ENCODE measurements around the gene ABCD3.
"Not testable (repeated sequence)": the region's sequence is repeated elsewhere in the genome, so short reads cannot be mapped to it uniquely, and the experiment has no call there.

Gene ABCD3

GRCh38 chr1:94426485-94426870 is 8.3 kb downstream of the ABCD3 start:
- no CpG with 5 or more reads among the region's 9 CpGs for WGBS, 2 donors (ENCODE audit: extremely low coverage in 2 of 2, insufficient read length in 2 of 2, insufficient replicate concordance in 1 of 2)
- not testable (repeated sequence) for H3K23ac ChIP-seq (ENCODE audit: low read depth, low read length, poor library complexity); H3K9ac ChIP-seq (ENCODE audit: low read depth, low read length, poor library complexity); H3K27ac ChIP-seq (replicated peaks; ENCODE audit: low read length); H3K4ac ChIP-seq (ENCODE audit: low read length); H2BK120ac ChIP-seq (ENCODE audit: low read depth, low read length); H3K36me3 ChIP-seq (replicated peaks in 1 of 2; ENCODE audit: control insufficient read depth in 2 of 2, insufficient read depth in 2 of 2, low read length in 2 of 2); H3K4me3 ChIP-seq (ENCODE audit: low read length in 2 of 2); H3K27me3 ChIP-seq (ENCODE audit: control insufficient read depth in 3 of 3, insufficient read depth in 3 of 3, low read depth in 1 of 3, low read length in 3 of 3); H2BK15ac ChIP-seq (ENCODE audit: low read length); H3K4me2 ChIP-seq (ENCODE audit: insufficient read depth, low read length, poor library complexity, severe bottlenecking); H4K91ac ChIP-seq (ENCODE audit: low read depth, low read length, poor library complexity); H2BK5ac ChIP-seq (ENCODE audit: low read length); DNase-seq (ENCODE audit: low spot score); H2AFZ ChIP-seq (ENCODE audit: low read length); H3K4me1 ChIP-seq (ENCODE audit: control insufficient read depth in 2 of 2, insufficient read depth in 1 of 2, low read depth in 1 of 2, low read length in 2 of 2); H3K14ac ChIP-seq (ENCODE audit: low read length); H3K18ac ChIP-seq (ENCODE audit: low read length); H4K8ac ChIP-seq (ENCODE audit: low read depth, low read length); H3K79me1 ChIP-seq (ENCODE audit: low read depth, low read length); H2AK5ac ChIP-seq (ENCODE audit: low read depth, low read length); H2BK12ac ChIP-seq (ENCODE audit: low read length)
- H3K9me3 ChIP-seq (replicated peaks in 1 of 2; ENCODE audit: control insufficient read depth in 2 of 2, insufficient read depth in 1 of 2, low read depth in 1 of 2, low read length in 2 of 2): peaks cover 0 to 12% of the 10 kb centered on the region in 2 donors

- Histone ChIP-seq H4K8ac (ENCODE audit: low read depth, low read length) (no peak overlapping the region), H3K4me2 (ENCODE audit: insufficient read depth, low read length, poor library complexity, severe bottlenecking) (no peak overlapping the region), H2BK120ac (ENCODE audit: low read depth, low read length) (no peak overlapping the region), H3K14ac (ENCODE audit: low read length) (no peak overlapping the region), H2BK15ac (ENCODE audit: low read length) (no peak overlapping the region), H4K91ac (ENCODE audit: low read depth, low read length, poor library complexity) (no peak overlapping the region), H3K27ac (replicated peaks; ENCODE audit: low read length) (no peak overlapping the region), H2BK12ac (ENCODE audit: low read length) (no peak overlapping the region), H3K23ac (ENCODE audit: low read depth, low read length, poor library complexity) (no peak overlapping the region), H3K36me3 (replicated peaks in 1 of 2; ENCODE audit: control insufficient read depth in 2 of 2, insufficient read depth in 2 of 2, low read length in 2 of 2) (no peaks in the 10 kb centered on the region), H2BK5ac (ENCODE audit: low read length) (no peak overlapping the region), H3K79me1 (ENCODE audit: low read depth, low read length) (peaks cover 5% of the 10 kb centered on the region), H3K9me3 (replicated peaks in 1 of 2; ENCODE audit: control insufficient read depth in 2 of 2, insufficient read depth in 1 of 2, low read depth in 1 of 2, low read length in 2 of 2) (peaks cover 0 to 12% of the 10 kb centered on the region in 2 donors), H3K9ac (ENCODE audit: low read depth, low read length, poor library complexity) (no peak overlapping the region), H3K18ac (ENCODE audit: low read length) (no peak overlapping the region), H2AK5ac (ENCODE audit: low read depth, low read length) (no peak overlapping the region), H3K4me3 (ENCODE audit: low read length in 2 of 2) (no peak overlapping the region), H3K27me3 (ENCODE audit: control insufficient read depth in 3 of 3, insufficient read depth in 3 of 3, low read depth in 1 of 3, low read length in 3 of 3) (no peaks in the 10 kb centered on the region), H3K4ac (ENCODE audit: low read length) (no peak overlapping the region), H3K4me1 (ENCODE audit: control insufficient read depth in 2 of 2, insufficient read depth in 1 of 2, low read depth in 1 of 2, low read length in 2 of 2) (no peaks in the 10 kb centered on the region), H2AFZ (ENCODE audit: low read length) (no peak overlapping the region)
- WGBS, 2 donors (ENCODE audit: extremely low coverage in 2 of 2, insufficient read length in 2 of 2, insufficient replicate concordance in 1 of 2): no CpG with 5 or more reads among the region's 5 CpGs
- no peak for DNase-seq (ENCODE audit: low spot score)
Observed at GRCh38 chr1:94428441-94428840, 10.3 kb downstream of the ABCD3 start.

- H3K23ac ChIP-seq (ENCODE audit: low read depth, low read length, poor library complexity); H3K27me3 ChIP-seq (ENCODE audit: control insufficient read depth in 3 of 3, insufficient read depth in 3 of 3, low read depth in 1 of 3, low read length in 3 of 3); H2BK120ac ChIP-seq (ENCODE audit: low read depth, low read length); H3K36me3 ChIP-seq (replicated peaks in 1 of 2; ENCODE audit: control insufficient read depth in 2 of 2, insufficient read depth in 2 of 2, low read length in 2 of 2); H4K8ac ChIP-seq (ENCODE audit: low read depth, low read length); H3K18ac ChIP-seq (ENCODE audit: low read length); DNase-seq (ENCODE audit: low spot score); H3K14ac ChIP-seq (ENCODE audit: low read length); H3K9ac ChIP-seq (ENCODE audit: low read depth, low read length, poor library complexity); H3K4me1 ChIP-seq (ENCODE audit: control insufficient read depth in 2 of 2, insufficient read depth in 1 of 2, low read depth in 1 of 2, low read length in 2 of 2); H3K4me2 ChIP-seq (ENCODE audit: insufficient read depth, low read length, poor library complexity, severe bottlenecking); H2BK15ac ChIP-seq (ENCODE audit: low read length); H2BK5ac ChIP-seq (ENCODE audit: low read length); H2AFZ ChIP-seq (ENCODE audit: low read length); H2AK5ac ChIP-seq (ENCODE audit: low read depth, low read length); H3K4me3 ChIP-seq (ENCODE audit: low read length in 2 of 2); H3K27ac ChIP-seq (replicated peaks; ENCODE audit: low read length); H3K79me1 ChIP-seq (ENCODE audit: low read depth, low read length); H4K91ac ChIP-seq (ENCODE audit: low read depth, low read length, poor library complexity); H3K4ac ChIP-seq (ENCODE audit: low read length); H2BK12ac ChIP-seq (ENCODE audit: low read length): not testable (repeated sequence)
- H3K9me3 ChIP-seq (replicated peaks in 1 of 2; ENCODE audit: control insufficient read depth in 2 of 2, insufficient read depth in 1 of 2, low read depth in 1 of 2, low read length in 2 of 2): peaks cover 0 to 12% of the 10 kb centered on the region in 2 donors
- no CpG with 5 or more reads among the region's 3 CpGs for WGBS, 2 donors (ENCODE audit: extremely low coverage in 2 of 2, insufficient read length in 2 of 2, insufficient replicate concordance in 1 of 2)
Observed at GRCh38 chr1:94428927-94429528, 10.8 kb downstream of the ABCD3 start.

GRCh38 chr1:94430066-94430465 is 11.9 kb downstream of the ABCD3 start:
- not testable (repeated sequence) for H3K27me3 ChIP-seq (ENCODE audit: control insufficient read depth in 3 of 3, insufficient read depth in 3 of 3, low read depth in 1 of 3, low read length in 3 of 3); H3K4me1 ChIP-seq (ENCODE audit: control insufficient read depth in 2 of 2, insufficient read depth in 1 of 2, low read depth in 1 of 2, low read length in 2 of 2); H3K4me2 ChIP-seq (ENCODE audit: insufficient read depth, low read length, poor library complexity, severe bottlenecking); H4K8ac ChIP-seq (ENCODE audit: low read depth, low read length); H3K18ac ChIP-seq (ENCODE audit: low read length); DNase-seq (ENCODE audit: low spot score); H2AK5ac ChIP-seq (ENCODE audit: low read depth, low read length); H2BK15ac ChIP-seq (ENCODE audit: low read length); H3K4me3 ChIP-seq (ENCODE audit: low read length in 2 of 2); H3K23ac ChIP-seq (ENCODE audit: low read depth, low read length, poor library complexity); H2AFZ ChIP-seq (ENCODE audit: low read length); H2BK120ac ChIP-seq (ENCODE audit: low read depth, low read length); H3K36me3 ChIP-seq (replicated peaks in 1 of 2; ENCODE audit: control insufficient read depth in 2 of 2, insufficient read depth in 2 of 2, low read length in 2 of 2); H3K4ac ChIP-seq (ENCODE audit: low read length); H2BK12ac ChIP-seq (ENCODE audit: low read length); H2BK5ac ChIP-seq (ENCODE audit: low read length); H3K9ac ChIP-seq (ENCODE audit: low read depth, low read length, poor library complexity); H3K27ac ChIP-seq (replicated peaks; ENCODE audit: low read length); H4K91ac ChIP-seq (ENCODE audit: low read depth, low read length, poor library complexity); H3K79me1 ChIP-seq (ENCODE audit: low read depth, low read length); H3K14ac ChIP-seq (ENCODE audit: low read length)
- peaks cover 0 to 12% of the 10 kb centered on the region in 2 donors for H3K9me3 ChIP-seq (replicated peaks in 1 of 2; ENCODE audit: control insufficient read depth in 2 of 2, insufficient read depth in 1 of 2, low read depth in 1 of 2, low read length in 2 of 2)
- no CpG with 5 or more reads among the region's 1 CpG for WGBS, 2 donors (ENCODE audit: extremely low coverage in 2 of 2, insufficient read length in 2 of 2, insufficient replicate concordance in 1 of 2)
